K562 (cell line): ENCODE measurements around the gene TMEM132D. TPM values are rescaled to one million over a fixed set of nuclear protein-coding genes. Genes with fewer than 3 reads are reported as not detected.

Source experiments
- ATAC-seq: fragments of 200-7000 bp; cut with Tn5 transposase; 3 replicates; pipeline ENCODE4 v1.9.1; 2020; ENCODE audit warnings: moderate library complexity
- BruUV-seq: library from RNA; stranded (reverse); fragments of 400-500 nt; replicated peaks from 2 replicates; lab custom pipeline; 2021; lab: Mats Ljungman, UMichigan
- CTCF ChIA-PET: fragments of 300-600 bp; formaldehyde crosslinking; extraction: SDS; loops from one replicate; lab custom pipeline; 2021; ENCODE audit warnings: low intra/inter-chr PET ratio; lab: Yijun Ruan, JAX
- POLR2A ChIA-PET: fragments of 300-600, 350-650 bp; sonication (Branson Sonifier 250); formaldehyde crosslinking; extraction: SDS; loops from one replicate; lab custom pipeline; 2021; ENCODE audit warnings: antibody characterized with exemption, inconsistent platforms; lab: Yijun Ruan, JAX
- DNase-seq, 4 experiments: peaks; one replicate each; pipeline versions ENCODE4 v3.0.0 to v3.0.0-alpha.2; 2011 to 2018; ENCODE audit warnings: low spot score in 3 of 4, mixed read lengths in 3 of 4; ENCODE audit errors: extremely low read depth in 1 of 4
- FAIRE-seq: peaks from 2 replicates; lab custom pipeline; 2011; peaks lifted over from hg19 to GRCh38; lab: Jason Lieb, UNC
- H2AFZ ChIP-seq: 2 replicates; pipeline ENCODE4 v1.6.0; 2011; ENCODE audit warnings: low read depth, low read length, control low read depth, inconsistent platforms
- H3K27ac ChIP-seq: fragments of 200-600 bp; 3 replicates; pipeline ENCODE4 v1.8.0; 2011; ENCODE audit warnings: low read depth, mild to moderate bottlenecking, control low read depth, inconsistent platforms, low read length, moderate library complexity, mixed read lengths; ENCODE audit errors: extremely low read depth
- H3K27me3 ChIP-seq, 2 experiments: fragments of 300-600 bp in 1 of 2; 2 replicates in 1 of 2; 3 replicates in 1 of 2; pipeline versions ENCODE4 v1.6.0 to v1.8.0; 2011; ENCODE audit warnings: inconsistent platforms in 2 of 2, low read length in 2 of 2, mild to moderate bottlenecking in 1 of 2, mixed read lengths in 1 of 2, moderate library complexity in 1 of 2; ENCODE audit not compliant: control insufficient read depth in 2 of 2, insufficient read depth in 2 of 2
- H3K36me3 ChIP-seq: fragments of 300-600 bp; 3 replicates; pipeline ENCODE4 v1.8.0; 2011; ENCODE audit warnings: mild to moderate bottlenecking, low read length, inconsistent platforms; ENCODE audit not compliant: control insufficient read depth, insufficient read depth
- H3K4me1 ChIP-seq, 2 experiments: fragments of 200-600 bp in 1 of 2; replicated peaks in 1 of 2; 2 replicates in 1 of 2; 3 replicates in 1 of 2; pipeline versions ENCODE4 v1.5.1 to v1.8.0; 2011; ENCODE audit warnings: inconsistent platforms in 2 of 2, low read length in 2 of 2, mild to moderate bottlenecking in 1 of 2, mixed read lengths in 1 of 2, moderate library complexity in 1 of 2; ENCODE audit not compliant: control insufficient read depth in 2 of 2, insufficient read depth in 2 of 2
- H3K4me2 ChIP-seq: 2 replicates; pipeline ENCODE4 v1.6.1; 2011; ENCODE audit warnings: low read length, control low read depth, inconsistent platforms, mixed read lengths; ENCODE audit not compliant: insufficient read depth
- H3K4me3 ChIP-seq: fragments of 200-600 bp; sonication (generic), shearing (Covaris generic); 2 replicates; pipeline ENCODE4 v1.5.1; 2016; ENCODE audit warnings: control low read depth, inconsistent platforms
- H3K79me2 ChIP-seq: fragments of 200-600 bp; 3 replicates; pipeline ENCODE4 v1.8.0; 2011; ENCODE audit warnings: low read length, inconsistent platforms; ENCODE audit not compliant: control insufficient read depth, insufficient read depth
- H3K9ac ChIP-seq, 2 experiments: 2 replicates each; pipeline versions ENCODE4 v1.6.0 to v1.6.1; 2011; ENCODE audit warnings: low read depth in 2 of 2, low read length in 2 of 2, control low read depth in 1 of 2, inconsistent platforms in 1 of 2, mild to moderate bottlenecking in 1 of 2, mixed read lengths in 1 of 2; ENCODE audit not compliant: insufficient read depth in 1 of 2
- H3K9me1 ChIP-seq: one replicate; pipeline ENCODE4 v1.6.0; 2011; ENCODE audit warnings: inconsistent platforms, mild to moderate bottlenecking, low read length, moderate library complexity; ENCODE audit not compliant: control insufficient read depth, insufficient read depth
- H3K9me3 ChIP-seq: replicated peaks from 2 replicates; pipeline ENCODE4 v1.5.1; 2011; ENCODE audit warnings: low read depth, low read length, inconsistent platforms; ENCODE audit not compliant: control insufficient read depth, insufficient read depth
- H4K20me1 ChIP-seq: replicated peaks from 2 replicates; pipeline ENCODE4 v1.6.1; 2011; ENCODE audit warnings: low read length, inconsistent platforms, mixed read lengths; ENCODE audit not compliant: control insufficient read depth, insufficient read depth
- CHD1 ChIP-seq: fragments of 200-600 bp; sonication (generic); IDR thresholded peaks from one replicate; pipeline ENCODE4 v1.6.1; 2012; ENCODE audit warnings: mild to moderate bottlenecking, moderate library complexity, low read length, inconsistent platforms
- NFATC3 ChIP-seq: fragments of 450-650 bp; IDR thresholded peaks from 2 replicates; pipeline ENCODE4 v1.6.1; 2017; ENCODE audit warnings: mild to moderate bottlenecking
- SMARCE1 ChIP-seq: fragments of 450-650 bp; IDR thresholded peaks from 2 replicates; pipeline ENCODE4 v1.7.1; 2016; ENCODE audit warnings: mild to moderate bottlenecking
- TFAM ChIP-seq: fragments of 250-450 bp; sonication (Bioruptor Pico); conservative IDR thresholded peaks from 2 replicates; pipeline ENCODE4 v1.5.0; 2021; ENCODE audit warnings: mild to moderate bottlenecking, moderate library complexity
- ZNF408 ChIP-seq: fragments of 250-450 bp; sonication (Bioruptor Pico); IDR thresholded peaks from 2 replicates; pipeline ENCODE4 v1.4.0; 2020; ENCODE audit warnings: low read depth, mild to moderate bottlenecking, moderate library complexity
- ZNF551 ChIP-seq: fragments of 250-450 bp; sonication (Bioruptor Pico); IDR thresholded peaks from 2 replicates; pipeline ENCODE4 v1.5.0; 2021; ENCODE audit warnings: mild to moderate bottlenecking, moderate library complexity
- ZNF695 ChIP-seq: fragments of 450-650 bp; formaldehyde crosslinking; IDR thresholded peaks from 2 replicates; pipeline ENCODE4 v1.4.0; 2020; ENCODE audit warnings: mild to moderate bottlenecking, moderate library complexity
- ZNF696 ChIP-seq: fragments of 250-450 bp; sonication (Bioruptor Pico); conservative IDR thresholded peaks from 2 replicates; pipeline ENCODE4 v1.4.0; 2020; ENCODE audit warnings: mild to moderate bottlenecking, moderate library complexity
- ZNF766 ChIP-seq: fragments of 200-800 bp; sonication (Bioruptor generic); conservative IDR thresholded peaks from 2 replicates; pipeline ENCODE4 v1.6.1; 2016; ENCODE audit warnings: missing genetic modification characterization, missing compliant biosample characterization
- ZNF780A ChIP-seq: fragments of 250-450 bp; sonication (Bioruptor Pico); IDR thresholded peaks from 2 replicates; pipeline ENCODE4 v1.5.0; 2021; ENCODE audit warnings: mild to moderate bottlenecking
- ZNF830 ChIP-seq: fragments of 250-450 bp; sonication (Bioruptor Pico); IDR thresholded peaks from 2 replicates; pipeline ENCODE4 v1.5.0; 2021; ENCODE audit warnings: mild to moderate bottlenecking
- WGBS: fragments of 100-300 bp; shearing (Covaris generic); methylation state at CpG from one replicate; pipeline ENCODE4 v1.1.6; 2016; ENCODE audit warnings: low coverage, mixed read lengths; ENCODE audit not compliant: insufficient coverage; ENCODE audit errors: missing lambda C conversion rate; 5-methylcytosine and 5-hydroxymethylcytosine counted together
- in situ Hi-C: fragments of 300-500 bp; cut with MboI; formaldehyde crosslinking; loops from 4 replicates; pipeline ENCODE4 v1.15.0; 2018; ENCODE audit warnings: inconsistent platforms, mixed read lengths
- intact Hi-C: fragments of 100-400 bp; cut with micrococcal nuclease; formaldehyde crosslinking; loops from 2 replicates; pipeline ENCODE4 v1.14.2; 2022
- polyA plus RNA-seq, 8 experiments: library from polyadenylated mRNA; depleted of rRNA in 4 of 8; stranded (reverse) in 5 of 8; unstranded in 3 of 8; fragments of >200 nt; fragmentation: Nextera tagmentation in 2 of 8; fragmentation: Illumina TruSeq in 1 of 8; extraction: Ambion mirVana in 2 of 8; extraction: Trizol in 1 of 8; gene quantifications; 2 replicates each; pipeline versions ENCODE4 v1.2.1 to v1.2.3, GENCODE V29; 2011 to 2014; ENCODE audit warnings: inconsistent platforms in 1 of 8, missing spikeins in 1 of 8
- total RNA-seq, 7 experiments: library from RNA; depleted of rRNA in 6 of 7; stranded (reverse); fragments of >200 nt in 6 of 7; fragmentation: Illumina TruSeq in 2 of 7; extraction: Trizol in 2 of 7; gene quantifications; 2 replicates each; pipeline versions ENCODE4 v1.2.1 to v1.2.3, GENCODE V29; 2011 to 2021; ENCODE audit warnings: low replicate concordance in 1 of 7
- TF ChIP-seq, protein P1 (sequence below): fragments of 150-350 bp; IDR thresholded peaks from 2 replicates; pipeline ENCODE4 v1.6.1; 2014; ENCODE audit warnings: low read depth, mild to moderate bottlenecking, low read length, borderline replicate concordance
- TF ChIP-seq, protein P2 (sequence below): fragments of 450-650 bp; IDR thresholded peaks from 2 replicates; pipeline ENCODE4 v1.6.1; 2018; ENCODE audit warnings: mild to moderate bottlenecking, low read depth; ENCODE audit not compliant: partially characterized antibody
- TF ChIP-seq, protein P3 (sequence below): fragments of 250-450 bp; sonication (Bioruptor Pico); IDR thresholded peaks from 2 replicates; pipeline ENCODE4 v1.4.0; 2020; ENCODE audit warnings: mild to moderate bottlenecking, moderate library complexity, borderline replicate concordance
- TF ChIP-seq, protein P4 (sequence below): fragments of 250-450 bp; sonication (Bioruptor Pico); IDR thresholded peaks from 2 replicates; pipeline ENCODE4 v1.9.0; 2021; ENCODE audit warnings: mild to moderate bottlenecking
- TF ChIP-seq, protein P5 (sequence below): fragments of 250-450 bp; sonication (Bioruptor Pico); IDR thresholded peaks from 2 replicates; pipeline ENCODE4 v1.6.1; 2021; ENCODE audit warnings: mild to moderate bottlenecking

Gene TMEM132D
- total and polyA plus RNA-seq, 9 of the 15 experiments (the other 6 are each of a cell fraction or from before 2014, with no cell fraction given) = not detected

DNA sequence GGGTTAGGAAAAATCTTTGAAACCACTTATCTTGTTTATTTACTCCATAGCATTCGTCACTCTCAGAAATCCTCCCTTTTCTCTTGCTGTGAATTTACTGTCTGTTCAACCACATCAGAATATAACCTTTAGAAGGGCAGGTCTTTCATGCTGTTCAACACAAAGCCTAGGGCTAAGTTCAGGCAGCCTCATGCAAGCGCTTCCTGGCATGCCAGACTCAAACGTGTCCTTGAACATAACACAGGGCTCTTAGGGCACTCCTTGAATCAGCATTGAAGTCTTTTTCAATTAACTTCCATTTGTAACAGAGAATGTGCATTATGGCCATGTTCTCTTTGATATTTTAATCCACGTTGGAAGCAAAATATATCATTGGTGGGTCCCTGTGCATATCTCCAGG, 672.8 kb downstream of the TMEM132D start:
- Histone ChIP-seq H4K20me1 (no peaks in the 10 kb centered on the region), H3K4me3 (no peak overlapping the region), H3K27ac (no peak overlapping the region), H3K9ac (no peak overlapping the region), H3K27me3 (peaks cover 4 to 6% of the 10 kb centered on the region in 2 experiments; a peak in 3 of 5 replicates), H3K79me2 (no peaks in the 10 kb centered on the region)
- BruUV-seq = no TSS peak
- WGBS = 8% methylated on average over 4 of the region's 4 CpGs
- intact Hi-C loops = no loop called here
- in situ Hi-C loops = no loop called here
- TF ChIP-seq, protein P1, sequence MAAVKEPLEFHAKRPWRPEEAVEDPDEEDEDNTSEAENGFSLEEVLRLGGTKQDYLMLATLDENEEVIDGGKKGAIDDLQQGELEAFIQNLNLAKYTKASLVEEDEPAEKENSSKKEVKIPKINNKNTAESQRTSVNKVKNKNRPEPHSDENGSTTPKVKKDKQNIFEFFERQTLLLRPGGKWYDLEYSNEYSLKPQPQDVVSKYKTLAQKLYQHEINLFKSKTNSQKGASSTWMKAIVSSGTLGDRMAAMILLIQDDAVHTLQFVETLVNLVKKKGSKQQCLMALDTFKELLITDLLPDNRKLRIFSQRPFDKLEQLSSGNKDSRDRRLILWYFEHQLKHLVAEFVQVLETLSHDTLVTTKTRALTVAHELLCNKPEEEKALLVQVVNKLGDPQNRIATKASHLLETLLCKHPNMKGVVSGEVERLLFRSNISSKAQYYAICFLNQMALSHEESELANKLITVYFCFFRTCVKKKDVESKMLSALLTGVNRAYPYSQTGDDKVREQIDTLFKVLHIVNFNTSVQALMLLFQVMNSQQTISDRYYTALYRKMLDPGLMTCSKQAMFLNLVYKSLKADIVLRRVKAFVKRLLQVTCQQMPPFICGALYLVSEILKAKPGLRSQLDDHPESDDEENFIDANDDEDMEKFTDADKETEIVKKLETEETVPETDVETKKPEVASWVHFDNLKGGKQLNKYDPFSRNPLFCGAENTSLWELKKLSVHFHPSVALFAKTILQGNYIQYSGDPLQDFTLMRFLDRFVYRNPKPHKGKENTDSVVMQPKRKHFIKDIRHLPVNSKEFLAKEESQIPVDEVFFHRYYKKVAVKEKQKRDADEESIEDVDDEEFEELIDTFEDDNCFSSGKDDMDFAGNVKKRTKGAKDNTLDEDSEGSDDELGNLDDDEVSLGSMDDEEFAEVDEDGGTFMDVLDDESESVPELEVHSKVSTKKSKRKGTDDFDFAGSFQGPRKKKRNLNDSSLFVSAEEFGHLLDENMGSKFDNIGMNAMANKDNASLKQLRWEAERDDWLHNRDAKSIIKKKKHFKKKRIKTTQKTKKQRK = no peak
- TF ChIP-seq ZNF830 (CRISPR knock-in tag) = no peak
- no peak for TF ChIP-seq ZNF695 (CRISPR knock-in tag)
- TF ChIP-seq, protein P2, sequence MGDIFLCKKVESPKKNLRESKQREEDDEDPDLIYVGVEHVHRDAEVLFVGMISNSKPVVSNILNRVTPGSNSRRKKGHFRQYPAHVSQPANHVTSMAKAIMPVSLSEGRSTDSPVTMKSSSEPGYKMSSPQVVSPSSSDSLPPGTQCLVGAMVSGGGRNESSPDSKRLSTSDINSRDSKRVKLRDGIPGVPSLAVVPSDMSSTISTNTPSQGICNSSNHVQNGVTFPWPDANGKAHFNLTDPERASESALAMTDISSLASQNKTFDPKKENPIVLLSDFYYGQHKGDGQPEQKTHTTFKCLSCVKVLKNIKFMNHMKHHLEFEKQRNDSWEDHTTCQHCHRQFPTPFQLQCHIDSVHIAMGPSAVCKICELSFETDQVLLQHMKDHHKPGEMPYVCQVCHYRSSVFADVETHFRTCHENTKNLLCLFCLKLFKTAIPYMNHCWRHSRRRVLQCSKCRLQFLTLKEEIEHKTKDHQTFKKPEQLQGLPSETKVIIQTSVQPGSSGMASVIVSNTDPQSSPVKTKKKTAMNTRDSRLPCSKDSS = no peak
- no peak for TF ChIP-seq ZNF780A (CRISPR knock-in tag)
- TF ChIP-seq ZNF551 = no peak
- no peak for TF ChIP-seq CHD1
- TF ChIP-seq SMARCE1 = no peak
- no peak for TF ChIP-seq NFATC3
- TF ChIP-seq TFAM (CRISPR knock-in tag) = no peak
- TF ChIP-seq ZNF696 (CRISPR knock-in tag) = no peak
- TF ChIP-seq, protein P3, sequence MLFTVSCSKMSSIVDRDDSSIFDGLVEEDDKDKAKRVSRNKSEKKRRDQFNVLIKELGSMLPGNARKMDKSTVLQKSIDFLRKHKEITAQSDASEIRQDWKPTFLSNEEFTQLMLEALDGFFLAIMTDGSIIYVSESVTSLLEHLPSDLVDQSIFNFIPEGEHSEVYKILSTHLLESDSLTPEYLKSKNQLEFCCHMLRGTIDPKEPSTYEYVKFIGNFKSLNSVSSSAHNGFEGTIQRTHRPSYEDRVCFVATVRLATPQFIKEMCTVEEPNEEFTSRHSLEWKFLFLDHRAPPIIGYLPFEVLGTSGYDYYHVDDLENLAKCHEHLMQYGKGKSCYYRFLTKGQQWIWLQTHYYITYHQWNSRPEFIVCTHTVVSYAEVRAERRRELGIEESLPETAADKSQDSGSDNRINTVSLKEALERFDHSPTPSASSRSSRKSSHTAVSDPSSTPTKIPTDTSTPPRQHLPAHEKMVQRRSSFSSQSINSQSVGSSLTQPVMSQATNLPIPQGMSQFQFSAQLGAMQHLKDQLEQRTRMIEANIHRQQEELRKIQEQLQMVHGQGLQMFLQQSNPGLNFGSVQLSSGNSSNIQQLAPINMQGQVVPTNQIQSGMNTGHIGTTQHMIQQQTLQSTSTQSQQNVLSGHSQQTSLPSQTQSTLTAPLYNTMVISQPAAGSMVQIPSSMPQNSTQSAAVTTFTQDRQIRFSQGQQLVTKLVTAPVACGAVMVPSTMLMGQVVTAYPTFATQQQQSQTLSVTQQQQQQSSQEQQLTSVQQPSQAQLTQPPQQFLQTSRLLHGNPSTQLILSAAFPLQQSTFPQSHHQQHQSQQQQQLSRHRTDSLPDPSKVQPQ (CRISPR knock-in tag) = no peak
- TF ChIP-seq, protein P4, sequence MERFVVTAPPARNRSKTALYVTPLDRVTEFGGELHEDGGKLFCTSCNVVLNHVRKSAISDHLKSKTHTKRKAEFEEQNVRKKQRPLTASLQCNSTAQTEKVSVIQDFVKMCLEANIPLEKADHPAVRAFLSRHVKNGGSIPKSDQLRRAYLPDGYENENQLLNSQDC = no peak
- no peak for TF ChIP-seq ZNF766 (CRISPR knock-in tag)
- TF ChIP-seq, protein P5, sequence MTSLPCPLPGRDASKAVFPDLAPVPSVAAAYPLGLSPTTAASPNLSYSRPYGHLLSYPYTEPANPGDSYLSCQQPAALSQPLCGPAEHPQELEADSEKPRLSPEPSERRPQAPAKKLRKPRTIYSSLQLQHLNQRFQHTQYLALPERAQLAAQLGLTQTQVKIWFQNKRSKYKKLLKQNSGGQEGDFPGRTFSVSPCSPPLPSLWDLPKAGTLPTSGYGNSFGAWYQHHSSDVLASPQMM (CRISPR knock-in tag) = no peak
- no peak for TF ChIP-seq ZNF408 (CRISPR knock-in tag)
- TF ChIP-seq, all 486 proteins: peak for 0
- H3K9me1 ChIP-seq = no peaks in the 10 kb centered on the region
- H2AFZ ChIP-seq = no peak overlapping the region
- DNase-seq (no peak), ATAC-seq (no peak), FAIRE-seq (no peak)
- no peaks in the 10 kb centered on the region for H3K36me3 ChIP-seq
- no peaks in the 10 kb centered on the region for H3K9me3 ChIP-seq
- ChIA-PET CTCF (no interaction called here), POLR2A (no interaction called here)
- H3K4me1 ChIP-seq = no peaks in the 10 kb centered on the region
- no peak overlapping the region for H3K4me2 ChIP-seq
